B cell (primary cell): Measurements from ENCODE around the gene MTERF1.

Experiments used
- CTCF ChIP-seq: fragments of 200-600 bp; IDR thresholded peaks from one replicate; pipeline ENCODE4 v1.8.0; 2022; ENCODE audit warnings: antibody characterized with exemption, mild to moderate bottlenecking
- EZH2 ChIP-seq: IDR thresholded peaks from 2 replicates; pipeline ENCODE4 v1.6.1; 2012; ENCODE audit warnings: borderline replicate concordance, low read depth, mild to moderate bottlenecking, moderate library complexity, low read length; ENCODE audit not compliant: insufficient read depth, poor library complexity, severe bottlenecking

- TF ChIP-seq CTCF (no peak), EZH2 (no peak)
These were observed 13.8 kb downstream of the MTERF1 start for GRCh38 chr7:91866599-91867148.
